Measurements from ENCODE around the gene BTBD1. TPM values are rescaled to one million over a fixed set of nuclear protein-coding genes. Genes with fewer than 3 reads are reported as not detected.

Gene BTBD1
- total and polyA plus RNA-seq, 8 donors = 13.2 to 94.4 (median 44.9) TPM

GRCh38 chr15:83107841-83108181, 40.8 kb upstream of the BTBD1 start:
- peak overlapping the region; percentile 21 to 78 (median 65) for H3K27ac ChIP-seq
- peaks cover 8 to 70% (median 25%) of the 10 kb centered on the region in 3 donors for H3K27me3 ChIP-seq
- TF ChIP-seq EP300 (IDR thresholded peaks at IDR 0.05) = no peak
- TF ChIP-seq CTCF (IDR thresholded peaks at IDR 0.05) = no peak
- TF ChIP-seq POLR2A (IDR thresholded peaks at IDR 0.05) = no peak
- no peak for TF ChIP-seq POLR2AphosphoS5 (IDR thresholded peaks at IDR 0.05)
- no peaks in the 10 kb centered on the region for H3K9me3 ChIP-seq
- DNase-seq = no peak
- WGBS, 5 donors = 5 to 16% (median 8%) methylated on average over 12 to 30 of the region's 30 CpGs
- H3K4me3 ChIP-seq = peak overlapping the region; percentile 50 to 57 (median 52)
- H3K36me3 ChIP-seq = no peaks in the 10 kb centered on the region
- intact Hi-C loops (cut with DNase I; ENCODE audit: low total_unique reads) = no loop called here
- H3K4me1 ChIP-seq = peaks cover 14 to 35% (median 15%) of the 10 kb centered on the region in 4 donors

GRCh38 chr15:83106994-83107840, 40.2 kb upstream of the BTBD1 start, which contains the start of gene TM6SF1:
TSS of gene TM6SF1 (plus strand) at chr15:83107645. CDS start at chr15:83107681, 36 bp downstream.
- H3K9me3 ChIP-seq = no peaks in the 10 kb centered on the region
- peaks cover 14 to 35% (median 15%) of the 10 kb centered on the region in 4 donors for H3K4me1 ChIP-seq
- H3K36me3 ChIP-seq = no peaks in the 10 kb centered on the region
- H3K27ac ChIP-seq = peak within 1 kb of the TSS; percentile 21 to 78 (median 65)
- H3K27me3 ChIP-seq = peaks cover 8 to 70% (median 25%) of the 10 kb centered on the region in 3 donors
- WGBS, 5 donors = 1 to 5% (median 1%) methylated on average over 14 to 97 of the region's 97 CpGs
- peak in 1 of 2 donors; percentile 55 for DNase-seq
- intact Hi-C loops (cut with DNase I; ENCODE audit: low total_unique reads) = no loop called here
- peak within 1 kb of the TSS; percentile 50 to 57 (median 52) for H3K4me3 ChIP-seq
- TF ChIP-seq POLR2A (IDR thresholded peaks at IDR 0.05) = no peak
- TF ChIP-seq CTCF (IDR thresholded peaks at IDR 0.05) = no peak
- TF ChIP-seq POLR2AphosphoS5 (IDR thresholded peaks at IDR 0.05) = no peak
- TF ChIP-seq EP300 (IDR thresholded peaks at IDR 0.05) = no peak

GRCh38 chr15:83105440-83105839, 38.4 kb upstream of the BTBD1 start:
- peaks cover 8 to 64% (median 25%) of the 10 kb centered on the region in 3 donors for H3K27me3 ChIP-seq
- H3K4me1 ChIP-seq = peaks cover 14 to 34% (median 15%) of the 10 kb centered on the region in 4 donors
- no peak overlapping the region for H3K4me3 ChIP-seq
- no peaks in the 10 kb centered on the region for H3K36me3 ChIP-seq
- DNase-seq = no peak
- intact Hi-C loops (cut with DNase I; ENCODE audit: low total_unique reads) = no loop called here
- no peaks in the 10 kb centered on the region for H3K9me3 ChIP-seq
- no peak overlapping the region for H3K27ac ChIP-seq
- TF ChIP-seq CTCF (IDR thresholded peaks at IDR 0.05) (no peak), POLR2AphosphoS5 (IDR thresholded peaks at IDR 0.05) (no peak), POLR2A (IDR thresholded peaks at IDR 0.05) (no peak), EP300 (IDR thresholded peaks at IDR 0.05) (no peak)
- WGBS, 5 donors = 56 to 85% (median 72%) methylated on average over 1 of the region's 1 CpG

- intact Hi-C loops (cut with DNase I; ENCODE audit: low total_unique reads) = no loop called here
- no peak overlapping the region for H3K27ac ChIP-seq
- TF ChIP-seq POLR2AphosphoS5 (IDR thresholded peaks at IDR 0.05) = no peak
- no peak for TF ChIP-seq POLR2A (IDR thresholded peaks at IDR 0.05)
- no peak for TF ChIP-seq CTCF (IDR thresholded peaks at IDR 0.05)
- TF ChIP-seq EP300 (IDR thresholded peaks at IDR 0.05) = no peak
- no peak overlapping the region for H3K4me3 ChIP-seq
- peaks cover 8 to 51% (median 19%) of the 10 kb centered on the region in 3 donors for H3K27me3 ChIP-seq
- 83 to 94% (median 89%) methylated on average over 4 of the region's 4 CpGs for WGBS, 5 donors
- H3K4me1 ChIP-seq = peaks cover 14 to 23% (median 15%) of the 10 kb centered on the region in 4 donors
- no peaks in the 10 kb centered on the region for H3K36me3 ChIP-seq
- no peaks in the 10 kb centered on the region for H3K9me3 ChIP-seq
- DNase-seq = no peak
These were observed 37.1 kb upstream of the BTBD1 start for GRCh38 chr15:83104141-83104540.

Data from stomach (tissue), 9 donors.